MM.1S (cell line): ENCODE results near the gene NINL.
"Not testable (repeated sequence)": the region's sequence is repeated elsewhere in the genome, so short reads cannot be mapped to it uniquely, and the experiment has no call there.

Experiments used
- DNase-seq: peaks from one replicate; pipeline ENCODE4 v3.0.0-alpha.2; 2015
- H2AFZ ChIP-seq: fragments of 300-600 bp; sonication (generic); 2 replicates; pipeline ENCODE4 v1.6.0; 2016; ENCODE audit warnings: antibody characterized with exemption, low read length
- H3F3A ChIP-seq: fragments of 300-600 bp; sonication (generic); 2 replicates; pipeline ENCODE4 v1.6.1; 2016; ENCODE audit warnings: mild to moderate bottlenecking, antibody characterized with exemption, low read length, moderate library complexity, mixed read lengths; ENCODE audit not compliant: insufficient read depth
- H3K27ac ChIP-seq: fragments of 300-600 bp; sonication (generic); 2 replicates; pipeline ENCODE4 v1.5.1; 2016; ENCODE audit warnings: mild to moderate bottlenecking, low read length
- H3K27me3 ChIP-seq: fragments of 300-600 bp; sonication (generic); replicated peaks from 2 replicates; pipeline ENCODE4 v1.6.0; 2016; ENCODE audit warnings: low read length; ENCODE audit not compliant: insufficient read depth
- H3K36me3 ChIP-seq: fragments of 300-600 bp; sonication (generic); replicated peaks from 2 replicates; pipeline ENCODE4 v1.6.1; 2016; ENCODE audit warnings: mild to moderate bottlenecking, low read length, mixed read lengths; ENCODE audit not compliant: insufficient read depth
- H3K4me1 ChIP-seq: fragments of 300-600 bp; sonication (generic); 2 replicates; pipeline ENCODE4 v1.6.1; 2016; ENCODE audit warnings: low read length, mixed read lengths
- H3K4me2 ChIP-seq: fragments of 300-600 bp; sonication (generic); 2 replicates; pipeline ENCODE4 v1.6.0; 2016; ENCODE audit warnings: low read depth, low read length
- H3K4me3 ChIP-seq: fragments of 300-600 bp; sonication (generic); 2 replicates; pipeline ENCODE4 v1.5.1; 2016; ENCODE audit warnings: low read length, mixed read lengths
- H3K79me2 ChIP-seq: fragments of 300-600 bp; sonication (generic); 2 replicates; pipeline ENCODE4 v1.6.1; 2016; ENCODE audit warnings: mixed run types, low read length, mixed read lengths
- H3K9ac ChIP-seq: fragments of 300-600 bp; sonication (generic); 2 replicates; pipeline ENCODE4 v1.6.1; 2016; ENCODE audit warnings: low read length, mixed read lengths
- H3K9me2 ChIP-seq: fragments of 300-600 bp; sonication (generic); replicated peaks from 2 replicates; pipeline ENCODE4 v1.6.1; 2016; ENCODE audit warnings: mild to moderate bottlenecking, low read length, mixed read lengths; ENCODE audit not compliant: insufficient read depth
- H3K9me3 ChIP-seq: fragments of 300-600 bp; sonication (generic); replicated peaks from 2 replicates; pipeline ENCODE4 v1.6.1; 2016; ENCODE audit warnings: mild to moderate bottlenecking, low read length, mixed read lengths; ENCODE audit not compliant: insufficient read depth
- H4K20me1 ChIP-seq: fragments of 300-600 bp; sonication (generic); 2 replicates; pipeline ENCODE4 v1.6.1; 2016; ENCODE audit warnings: mild to moderate bottlenecking, low read length, moderate library complexity, mixed read lengths; ENCODE audit not compliant: insufficient read depth
- CTCF ChIP-seq: fragments of 300-600 bp; sonication (generic); IDR thresholded peaks from 2 replicates; pipeline ENCODE4 v1.5.1; 2016; ENCODE audit warnings: antibody characterized with exemption, low read length, mixed read lengths
- EZH2 ChIP-seq: fragments of 300-600 bp; sonication (generic); optimal IDR thresholded peaks from 2 replicates; pipeline ENCODE3; 2017; ENCODE audit warnings: low read depth, mild to moderate bottlenecking, antibody characterized with exemption, low read length, mixed read lengths
- EZH2phosphoT487 ChIP-seq: fragments of 300-600 bp; sonication (generic); IDR thresholded peaks from 2 replicates; pipeline ENCODE4 v1.6.1; 2018; ENCODE audit warnings: antibody characterized with exemption, low read length

NINL gene

GRCh38 chr20:25507385-25508082, 77.8 kb downstream of the NINL start:
- H3K4me1 ChIP-seq, result no peaks in the 10 kb centered on the region
- no peaks in the 10 kb centered on the region for H3K79me2 ChIP-seq
- H3K4me3 ChIP-seq, result no peak overlapping the region
- H3K27me3 ChIP-seq, result no peaks in the 10 kb centered on the region
- H2AFZ ChIP-seq, result no peak overlapping the region
- no peaks in the 10 kb centered on the region for H4K20me1 ChIP-seq
- H3K9me3 ChIP-seq, result no peaks in the 10 kb centered on the region
- no peaks in the 10 kb centered on the region for H3F3A ChIP-seq
- H3K27ac ChIP-seq, result no peak overlapping the region
- no peaks in the 10 kb centered on the region for H3K36me3 ChIP-seq
- H3K9me2 ChIP-seq, result no peaks in the 10 kb centered on the region
- TF ChIP-seq EZH2 (no peak), EZH2phosphoT487 (no peak), CTCF (no peak)
- no peak for DNase-seq
- H3K4me2 ChIP-seq, result no peak overlapping the region
- H3K9ac ChIP-seq, result no peak overlapping the region

GRCh38 chr20:25504366-25505135, 80.8 kb downstream of the NINL start:
- DNase-seq, result no peak
- Histone ChIP-seq H3K27ac (no peak overlapping the region), H3K4me1 (no peaks in the 10 kb centered on the region), H3K9me2 (no peaks in the 10 kb centered on the region), H4K20me1 (no peaks in the 10 kb centered on the region), H3F3A (no peaks in the 10 kb centered on the region), H3K4me3 (no peak overlapping the region), H2AFZ (no peak overlapping the region), H3K9ac (no peak overlapping the region), H3K79me2 (no peaks in the 10 kb centered on the region), H3K36me3 (no peaks in the 10 kb centered on the region), H3K4me2 (no peak overlapping the region), H3K27me3 (no peaks in the 10 kb centered on the region), H3K9me3 (no peaks in the 10 kb centered on the region)
- TF ChIP-seq EZH2, result no peak
- TF ChIP-seq EZH2phosphoT487, result no peak
- no peak for TF ChIP-seq CTCF

- Histone ChIP-seq H3K36me3 (no peaks in the 10 kb centered on the region), H2AFZ (no peak overlapping the region)
These were observed 81.4 kb downstream of the NINL start for GRCh38 chr20:25503936-25504335.

GRCh38 chr20:25503051-25503639, 82.2 kb downstream of the NINL start:
- not testable (repeated sequence) for H3K4me1 ChIP-seq, H3K9me2 ChIP-seq, H3K9ac ChIP-seq, H3K9me3 ChIP-seq, H3K36me3 ChIP-seq, H3K79me2 ChIP-seq, H3K4me3 ChIP-seq, H3F3A ChIP-seq, H4K20me1 ChIP-seq, H3K27me3 ChIP-seq, H3K27ac ChIP-seq, H2AFZ ChIP-seq, H3K4me2 ChIP-seq, DNase-seq

More at GRCh38 chr20:25503936-25504335, 81.4 kb downstream of the NINL start:
- Histone ChIP-seq H3K9ac (no peak overlapping the region), H3K9me3 (no peaks in the 10 kb centered on the region), H4K20me1 (no peaks in the 10 kb centered on the region), H3K9me2 (no peaks in the 10 kb centered on the region), H3K4me2 (no peak overlapping the region), H3K79me2 (no peaks in the 10 kb centered on the region), H3K4me3 (no peak overlapping the region), H3K27me3 (no peaks in the 10 kb centered on the region), H3K27ac (no peak overlapping the region), H3K4me1 (no peaks in the 10 kb centered on the region), H3F3A (no peaks in the 10 kb centered on the region)
- TF ChIP-seq EZH2 (no peak), EZH2phosphoT487 (no peak), CTCF (no peak)
- DNase-seq, result no peak
